Stimulated activated CD4-positive, alpha-beta T cell treated with anti-CD3 and anti-CD28 coated beads, Interleukin-1b, Interleukin-23, amount 100 ng/mL, for 48 hours (primary cell): ENCODE data around the gene MYH4.

Experiments used
- DNase-seq: peaks from one replicate; pipeline ENCODE4 v3.0.0-alpha.2; 2020

The MYH4 gene

DNA sequence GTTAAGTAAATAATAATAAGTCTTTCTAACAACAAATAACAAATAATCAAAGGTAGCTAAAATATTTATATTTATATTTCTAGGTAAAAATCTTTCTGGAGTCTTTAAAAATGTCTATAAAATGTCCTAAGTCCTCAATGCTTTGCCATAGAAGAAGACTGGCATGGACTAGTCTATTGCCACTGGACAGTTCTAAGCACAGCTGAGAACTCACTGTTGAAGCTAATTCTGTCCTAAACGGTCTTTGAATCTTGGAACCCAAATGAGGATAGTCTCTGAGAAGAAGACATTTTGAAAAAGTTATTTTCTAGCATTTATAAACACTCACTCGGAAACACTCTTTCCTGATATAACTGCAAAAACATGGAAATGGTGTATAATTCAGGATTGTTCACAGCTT is 48.1 kb downstream of the MYH4 start:
- DNase-seq: no peak

DNA sequence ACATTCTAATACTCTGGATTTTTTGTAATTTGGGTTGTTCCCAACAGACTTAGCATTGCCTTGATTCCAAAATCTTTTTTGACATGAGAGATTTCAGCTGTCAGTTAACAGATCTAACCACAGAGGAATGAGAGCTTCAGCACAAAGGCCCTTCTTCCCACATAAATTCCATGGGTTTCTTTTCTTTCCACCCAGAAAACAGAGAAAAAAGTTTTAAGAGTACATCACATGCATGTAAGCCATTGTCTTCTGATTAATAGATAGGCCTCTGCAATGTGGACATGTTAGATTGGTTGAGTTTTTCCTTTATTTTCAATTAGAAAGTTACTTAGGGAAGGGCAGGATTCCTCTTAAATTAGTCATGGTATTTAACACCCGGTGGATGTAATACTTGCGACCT is 48.5 kb downstream of the MYH4 start:
- no peak for DNase-seq

DNA sequence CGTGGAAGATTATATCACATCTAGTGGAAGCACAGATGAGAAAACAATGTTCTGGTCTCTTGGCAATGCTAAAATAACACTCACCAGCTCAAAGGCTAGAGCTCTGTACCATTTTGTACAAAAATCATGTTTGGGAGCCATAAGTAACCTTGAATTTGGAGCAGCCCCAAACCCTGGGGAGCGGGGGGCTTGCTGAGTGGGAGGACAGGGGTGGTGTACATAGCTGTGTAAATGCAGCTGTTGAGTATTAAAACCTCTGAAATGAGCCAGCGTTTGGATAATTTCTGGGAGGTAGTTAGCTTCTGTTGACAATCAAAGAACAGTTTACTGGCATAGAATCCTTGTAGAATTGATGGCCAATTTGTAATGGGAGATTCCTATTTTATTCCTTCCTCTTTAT is 51.9 kb downstream of the MYH4 start:
- DNase-seq: no peak

DNA sequence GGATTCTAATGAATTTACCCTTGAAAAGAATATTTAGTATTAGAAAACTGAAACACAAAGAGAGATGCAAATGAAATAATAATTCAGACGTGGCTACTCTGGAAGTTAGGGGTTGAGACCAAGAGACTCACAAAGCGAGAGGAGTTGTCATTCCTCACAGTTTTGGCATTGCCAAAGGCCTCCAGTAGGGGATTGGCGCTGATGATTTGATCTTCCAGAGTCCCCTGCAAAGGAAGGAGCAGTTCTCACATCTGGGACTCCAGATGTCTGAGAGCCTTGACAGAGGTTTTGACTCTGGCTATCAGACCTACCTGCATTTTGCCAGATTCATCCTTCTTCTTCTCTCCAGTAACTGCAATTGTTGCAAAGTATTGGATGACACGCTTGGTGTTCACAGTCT is 54.2 kb downstream of the MYH4 start:
- DNase-seq: no peak

DNA sequence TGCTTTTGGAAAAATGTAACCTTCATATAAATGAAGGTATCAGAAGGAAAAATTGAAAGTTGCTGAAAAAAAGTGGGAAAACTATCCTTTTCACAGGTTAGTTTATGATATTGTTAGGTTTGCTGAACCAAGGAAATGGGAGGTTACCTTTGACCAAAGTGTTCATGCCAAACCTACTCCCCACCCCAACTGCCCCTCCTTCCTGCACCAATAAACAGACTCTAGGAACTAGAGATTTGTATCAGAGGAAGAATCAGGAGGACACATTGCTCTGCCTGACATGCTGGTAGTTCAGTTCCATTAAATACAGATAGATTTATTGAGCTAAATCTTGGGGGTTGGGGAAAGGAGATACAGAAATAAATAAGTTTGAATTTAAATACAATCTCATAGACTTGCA is 65.8 kb downstream of the MYH4 start:
- DNase-seq: no peak

GRCh38 chr17:10398352-10398751 is 71.0 kb downstream of the MYH4 start:
- DNase-seq: no peak

GRCh38 chr17:10396524-10397163 is 72.7 kb downstream of the MYH4 start:
- no peak for DNase-seq

DNA sequence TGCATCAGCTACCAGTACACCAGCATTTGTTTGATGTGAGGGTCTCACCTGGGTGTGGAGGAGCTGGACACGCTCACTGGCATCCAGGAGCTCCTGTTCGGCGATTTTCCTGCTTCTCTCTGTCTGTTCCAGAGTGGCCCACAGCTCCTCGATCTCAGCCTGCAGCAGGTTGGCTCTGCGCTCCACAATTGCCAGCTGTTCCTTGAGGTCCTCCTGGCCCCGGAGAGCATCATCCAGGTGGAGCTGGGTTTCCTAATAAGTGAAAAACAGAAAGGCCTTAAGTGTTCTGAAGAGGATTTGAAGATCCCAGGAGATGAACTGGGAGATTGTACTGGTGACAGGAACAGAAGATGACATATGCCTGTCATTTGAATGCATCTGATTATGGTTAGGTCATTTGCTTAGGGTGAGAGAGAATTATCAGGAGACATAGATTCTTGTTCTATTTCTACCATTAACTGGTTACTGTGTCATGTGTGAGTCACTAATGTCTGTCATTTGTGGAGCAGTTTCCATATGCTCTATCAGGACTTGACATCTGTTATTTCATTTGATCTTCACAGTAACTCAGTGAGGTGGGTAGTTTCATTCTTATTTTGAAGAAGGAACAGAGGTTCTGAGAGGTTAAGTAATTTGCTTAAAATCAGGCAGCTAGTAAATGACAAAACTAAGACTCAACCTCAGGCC is 75.0 kb downstream of the MYH4 start:
- DNase-seq: no peak
